CD4-positive, CD25-positive, alpha-beta regulatory T cell (primary cell): ENCODE results near the gene PTP4A2. TPM values are rescaled to one million over a fixed set of nuclear protein-coding genes. Genes with fewer than 3 reads are reported as not detected.

Source experiments
- ATAC-seq, 2 donors: fragments of 150-1000 bp; cut with Tn5 transposase; one replicate each; pipeline ENCODE4 v1.10.0; 2021; ENCODE audit warnings: low read depth in 2 of 2, moderate number of reproducible peaks in 2 of 2, moderate library complexity in 1 of 2
- DNase-seq, 3 donors: peaks; one replicate each; pipeline versions ENCODE4 v3.0.0 to v3.0.0-alpha.2; 2012 to 2022; ENCODE audit warnings: mixed read lengths in 1 of 3
- H3K27ac ChIP-seq: one replicate; pipeline ENCODE4 v1.7.0; 2013; ENCODE audit warnings: mild to moderate bottlenecking, low read length; ENCODE audit not compliant: insufficient read depth, poor library complexity, severe bottlenecking
- H3K27me3 ChIP-seq: one replicate; pipeline ENCODE4 v1.7.0; 2013; ENCODE audit warnings: low read length; ENCODE audit not compliant: control insufficient read depth, insufficient read depth
- H3K36me3 ChIP-seq: one replicate; pipeline ENCODE4 v1.7.0; 2013; ENCODE audit warnings: mild to moderate bottlenecking, low read length, moderate library complexity; ENCODE audit not compliant: control insufficient read depth, insufficient read depth
- H3K4me1 ChIP-seq: 2 replicates; pipeline ENCODE4 v1.7.0; 2013; ENCODE audit warnings: mild to moderate bottlenecking, low read length; ENCODE audit not compliant: insufficient read depth, control insufficient read depth, poor library complexity, severe bottlenecking
- H3K4me3 ChIP-seq: one replicate; pipeline ENCODE4 v1.7.0; 2013; ENCODE audit warnings: low read depth, mild to moderate bottlenecking, low read length, moderate library complexity
- H3K9me3 ChIP-seq, 2 experiments: 1 replicate in 1 of 2; 2 replicates in 1 of 2; pipeline ENCODE4 v1.7.0; 2013; ENCODE audit warnings: low read length in 2 of 2, mild to moderate bottlenecking in 1 of 2, moderate library complexity in 1 of 2; ENCODE audit not compliant: control insufficient read depth in 2 of 2
- H3K27ac Mint-ChIP-seq, 3 donors: one replicate each; pipeline ENCODE4 v1.8.0; 2020 to 2022; ENCODE audit warnings: mild to moderate bottlenecking in 3 of 3, mixed read lengths in 3 of 3, moderate library complexity in 2 of 3
- H3K27me3 Mint-ChIP-seq: one replicate; pipeline ENCODE4 v1.8.0; 2022; ENCODE audit warnings: mild to moderate bottlenecking, mixed read lengths
- H3K36me3 Mint-ChIP-seq: one replicate; pipeline ENCODE4 v1.8.0; 2020; ENCODE audit warnings: mixed read lengths
- H3K4me1 Mint-ChIP-seq, 4 donors: one replicate each; pipeline ENCODE4 v1.8.0; 2020 to 2022; ENCODE audit warnings: mixed read lengths in 4 of 4, mild to moderate bottlenecking in 1 of 4
- H3K4me3 Mint-ChIP-seq, 4 donors: one replicate each; pipeline ENCODE4 v1.8.0; 2020 to 2022; ENCODE audit warnings: mild to moderate bottlenecking in 4 of 4, mixed read lengths in 4 of 4, moderate library complexity in 3 of 4
- H3K9me3 Mint-ChIP-seq, 7 donors: one replicate each; pipeline ENCODE4 v1.8.0; 2020 to 2022; ENCODE audit warnings: mixed read lengths in 7 of 7, mild to moderate bottlenecking in 3 of 7, moderate library complexity in 2 of 7
- polyA plus RNA-seq, 4 donors: library from polyadenylated mRNA; unstranded; fragments of 300-500 nt; fragmentation: Illumina TruSeq; gene quantifications; one replicate each; pipeline ENCODE4 v1.2.3, GENCODE V29; 2021
- total RNA-seq: library from RNA; stranded (reverse); gene quantifications from one replicate; pipeline ENCODE4 v1.2.3, GENCODE V29; 2022

PTP4A2 gene
- total and polyA plus RNA-seq, 5 donors from 2014 or later, result 288 to 597 (median 364) TPM

DNA sequence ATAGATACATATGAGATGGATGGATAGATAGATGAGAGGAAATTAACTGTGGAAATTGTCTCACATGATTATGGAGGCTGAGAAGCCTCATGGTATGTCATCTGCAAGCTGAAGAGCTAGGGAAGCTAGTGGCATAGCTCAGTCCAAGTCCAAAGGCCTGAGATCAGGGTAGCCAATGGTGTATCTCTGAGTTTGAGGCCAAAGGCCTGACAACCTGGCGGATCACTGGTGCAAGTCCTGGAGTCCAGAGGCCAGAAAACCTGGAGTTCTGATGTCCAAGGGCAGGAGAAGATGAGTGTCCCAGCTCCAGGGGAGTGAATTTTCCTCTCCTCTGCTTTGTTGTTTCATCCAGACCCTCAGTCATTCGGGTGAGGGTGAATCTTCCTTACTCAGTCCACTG is 78.4 kb downstream of the PTP4A2 start:
- peaks cover 0 to 2% (median 0%) of the 10 kb centered on the region in 7 donors for H3K9me3 Mint-ChIP-seq
- no peak overlapping the region for H3K27ac Mint-ChIP-seq
- H3K4me3 Mint-ChIP-seq, result no peak overlapping the region
- Histone ChIP-seq H3K27ac (no peak overlapping the region), H3K4me3 (no peak overlapping the region), H3K4me1 (no peaks in the 10 kb centered on the region), H3K9me3 (no peaks in the 10 kb centered on the region), H3K27me3 (no peaks in the 10 kb centered on the region), H3K36me3 (no peaks in the 10 kb centered on the region)
- DNase-seq (no peak), ATAC-seq (no peak)
- peaks cover 0 to 6% (median 0%) of the 10 kb centered on the region in 4 donors for H3K4me1 Mint-ChIP-seq
- H3K36me3 Mint-ChIP-seq, result no peaks in the 10 kb centered on the region
- H3K27me3 Mint-ChIP-seq, result no peaks in the 10 kb centered on the region

DNA sequence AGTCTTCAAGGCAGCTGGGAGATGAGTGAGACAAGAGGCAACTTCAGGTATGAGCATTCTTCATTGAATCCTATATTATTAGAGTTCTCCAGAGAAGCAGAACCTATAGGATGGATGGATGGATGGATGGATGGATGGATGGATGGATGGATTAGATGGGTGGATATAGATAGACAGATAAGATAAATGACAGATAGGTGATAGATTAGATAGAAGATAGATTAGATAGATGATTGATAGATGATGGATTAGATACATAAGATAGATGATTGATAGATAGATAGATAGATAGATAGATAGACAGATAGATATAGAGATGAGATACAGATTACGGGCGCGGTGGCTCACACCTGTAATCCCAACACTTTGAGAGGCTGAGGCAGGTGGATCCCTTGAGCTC is 79.1 kb downstream of the PTP4A2 start:
- Histone ChIP-seq H3K4me3 (no peak overlapping the region), H3K27ac (no peak overlapping the region), H3K36me3 (no peaks in the 10 kb centered on the region), H3K4me1 (no peaks in the 10 kb centered on the region), H3K27me3 (no peaks in the 10 kb centered on the region), H3K9me3 (no peaks in the 10 kb centered on the region)
- H3K9me3 Mint-ChIP-seq, result peaks cover 0 to 2% (median 0%) of the 10 kb centered on the region in 7 donors
- no peak for ATAC-seq
- no peak overlapping the region for H3K27ac Mint-ChIP-seq
- no peak for DNase-seq
- peaks cover 0 to 6% (median 0%) of the 10 kb centered on the region in 4 donors for H3K4me1 Mint-ChIP-seq
- no peaks in the 10 kb centered on the region for H3K27me3 Mint-ChIP-seq
- no peaks in the 10 kb centered on the region for H3K36me3 Mint-ChIP-seq
- H3K4me3 Mint-ChIP-seq, result no peak overlapping the region

DNA sequence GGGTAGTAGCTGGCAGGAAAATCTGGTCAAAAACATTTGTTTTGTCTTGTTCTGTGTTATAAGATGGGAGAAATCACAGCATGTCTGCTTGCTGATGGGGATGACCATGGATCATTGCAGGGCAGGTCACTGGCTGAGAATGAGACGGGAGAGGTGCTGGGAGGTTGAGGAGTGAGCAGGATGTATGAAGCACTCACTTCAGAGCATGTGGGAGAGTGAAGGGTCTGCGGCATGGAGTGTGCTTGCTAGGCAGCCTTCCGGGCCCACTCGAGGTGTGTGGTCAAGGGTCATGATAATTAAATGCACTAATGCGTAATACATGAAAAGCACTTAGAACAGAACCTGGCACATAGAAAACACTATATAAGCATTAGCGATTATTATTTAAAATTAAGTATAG is 80.3 kb downstream of the PTP4A2 start:
- Mint-ChIP-seq H3K9me3 (peaks cover 0 to 2% (median 0%) of the 10 kb centered on the region in 7 donors), H3K36me3 (no peaks in the 10 kb centered on the region), H3K27ac (no peak overlapping the region), H3K27me3 (no peaks in the 10 kb centered on the region), H3K4me1 (peaks cover 0 to 6% (median 0%) of the 10 kb centered on the region in 4 donors), H3K4me3 (no peak overlapping the region)
- no peaks in the 10 kb centered on the region for H3K27me3 ChIP-seq
- no peak overlapping the region for H3K27ac ChIP-seq
- H3K9me3 ChIP-seq, result no peaks in the 10 kb centered on the region
- no peak for ATAC-seq
- no peaks in the 10 kb centered on the region for H3K36me3 ChIP-seq
- no peak for DNase-seq
- no peaks in the 10 kb centered on the region for H3K4me1 ChIP-seq
- H3K4me3 ChIP-seq, result no peak overlapping the region

Other genes with a start within 250 kb of the PTP4A2 start
- gene COL16A1, start 234.4 kb downstream of the PTP4A2 start, total RNA-seq, result not detected
- not detected for gene COL16A1, start 234.4 kb downstream of the PTP4A2 start, polyA plus RNA-seq
- gene ADGRB2, start 174.0 kb downstream of the PTP4A2 start, total RNA-seq, result 1.9 TPM
- under 1 TPM; 0.19 to 0.49 (median 0.31) TPM for gene ADGRB2, start 174.0 kb downstream of the PTP4A2 start, polyA plus RNA-seq
- 1.1 TPM for gene SPOCD1, start 122.3 kb downstream of the PTP4A2 start, total RNA-seq
- gene SPOCD1, start 122.3 kb downstream of the PTP4A2 start, polyA plus RNA-seq, result not detected
- 100 TPM for gene KHDRBS1, start 75.5 kb upstream of the PTP4A2 start, total RNA-seq
- 100 to 1,000 TPM in 1 of 4 donors, 10 to 100 TPM in 3; 97.1 to 117 (median 99.4) TPM for gene KHDRBS1, start 75.5 kb upstream of the PTP4A2 start, polyA plus RNA-seq
- 13.1 TPM for gene TMEM39B, start 134.6 kb upstream of the PTP4A2 start, total RNA-seq
- gene TMEM39B, start 134.6 kb upstream of the PTP4A2 start, polyA plus RNA-seq, result 1 to 10 TPM; 2.3 to 3.6 (median 2.6) TPM
- 56.1 TPM for gene KPNA6, start 169.7 kb upstream of the PTP4A2 start, total RNA-seq
- 10 to 100 TPM; 22.7 to 29.3 (median 26.4) TPM for gene KPNA6, start 169.7 kb upstream of the PTP4A2 start, polyA plus RNA-seq
- 30.9 TPM for gene TXLNA, start 241.3 kb upstream of the PTP4A2 start, total RNA-seq
- gene TXLNA, start 241.3 kb upstream of the PTP4A2 start, polyA plus RNA-seq, result 10 to 100 TPM; 22.4 to 30.0 (median 24.0) TPM